ENCODE measurements around the gene DSG1.
"Not testable (repeated sequence)": the region's sequence is repeated elsewhere in the genome, so short reads cannot be mapped to it uniquely, and the experiment has no call there.

DSG1 gene

GRCh38 chr18:31343454-31343853 lies 25.5 kb downstream of the DSG1 start:
- DNase-seq (ENCODE audit: low read depth, low spot score) = no peak

DNA sequence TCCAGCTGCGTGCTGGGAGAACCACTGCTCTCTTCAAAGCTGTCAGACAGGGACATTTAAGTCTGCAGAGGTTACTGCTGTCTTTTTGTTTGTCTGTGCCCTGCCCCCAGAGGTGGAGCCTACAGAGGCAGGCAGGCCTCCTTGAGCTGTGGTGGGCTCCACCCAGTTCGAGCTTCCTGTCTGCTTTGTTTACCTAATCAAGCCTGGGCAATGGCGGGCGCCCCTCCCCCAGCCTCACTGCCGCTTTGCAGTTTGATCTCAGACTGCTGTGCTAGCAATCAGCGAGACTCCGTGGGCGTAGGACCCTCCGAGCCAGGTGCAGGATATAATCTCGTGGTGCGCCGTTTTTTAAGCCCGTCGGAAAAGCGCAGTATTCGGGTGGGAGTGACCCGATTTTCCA lies 35.4 kb downstream of the DSG1 start:
- not testable (repeated sequence) for DNase-seq (ENCODE audit: low read depth, low spot score)

DNA sequence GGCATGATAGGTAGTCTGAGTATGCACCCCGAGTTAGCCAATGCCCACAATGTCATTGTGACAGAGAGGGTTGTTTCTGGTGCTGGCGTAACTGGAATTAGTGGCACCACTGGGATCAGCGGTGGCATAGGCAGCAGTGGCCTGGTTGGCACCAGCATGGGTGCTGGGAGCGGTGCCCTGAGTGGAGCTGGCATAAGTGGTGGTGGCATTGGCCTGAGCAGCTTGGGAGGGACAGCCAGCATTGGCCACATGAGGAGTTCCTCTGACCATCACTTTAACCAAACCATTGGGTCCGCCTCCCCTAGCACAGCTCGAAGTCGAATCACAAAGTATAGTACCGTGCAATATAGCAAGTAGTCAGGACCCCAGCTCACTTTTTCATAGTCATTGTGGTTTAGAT lies 37.0 kb downstream of the DSG1 start:
- no peak for DNase-seq (ENCODE audit: low read depth, low spot score)

- no peak for DNase-seq (ENCODE audit: low read depth, low spot score)
Observed at GRCh38 chr18:31356025-31356424, 38.1 kb downstream of the DSG1 start.

GRCh38 chr18:31364190-31364589 lies 46.2 kb downstream of the DSG1 start:
- no peak for DNase-seq (ENCODE audit: low read depth, low spot score)

- no peak for DNase-seq (ENCODE audit: low read depth, low spot score)
Observed at GRCh38 chr18:31369478-31369877, 51.5 kb downstream of the DSG1 start.

DNA sequence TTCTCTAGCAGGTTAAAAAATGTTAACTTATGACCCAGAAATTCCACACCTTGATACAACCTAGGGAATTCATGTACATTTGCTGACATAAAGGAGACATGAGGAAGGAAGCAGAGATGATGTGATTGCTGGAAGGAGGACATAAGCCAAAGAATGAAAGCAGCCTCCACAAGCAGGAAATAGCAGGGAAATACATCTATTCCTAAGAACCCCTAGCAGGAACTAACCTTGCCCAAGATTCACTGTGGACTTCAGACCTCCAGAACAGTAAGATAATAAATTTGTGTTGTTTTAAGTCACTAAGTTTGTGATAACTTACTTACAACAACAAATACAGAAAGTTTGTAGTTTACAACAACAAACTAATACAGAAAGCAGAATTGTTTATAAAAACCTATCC lies 54.0 kb downstream of the DSG1 start:
- DNase-seq (ENCODE audit: low read depth, low spot score) = no peak

- no peak for DNase-seq (ENCODE audit: low read depth, low spot score)
Observed at GRCh38 chr18:31373641-31374040, 55.7 kb downstream of the DSG1 start.

GRCh38 chr18:31376477-31376876 lies 58.5 kb downstream of the DSG1 start, which contains the start of gene DSG4:
Gene DSG4 (plus strand): TSS chr18:31376777. CDS start chr18:31376912, 135 bp downstream.
- DNase-seq (ENCODE audit: low read depth, low spot score) = no peak

DNA sequence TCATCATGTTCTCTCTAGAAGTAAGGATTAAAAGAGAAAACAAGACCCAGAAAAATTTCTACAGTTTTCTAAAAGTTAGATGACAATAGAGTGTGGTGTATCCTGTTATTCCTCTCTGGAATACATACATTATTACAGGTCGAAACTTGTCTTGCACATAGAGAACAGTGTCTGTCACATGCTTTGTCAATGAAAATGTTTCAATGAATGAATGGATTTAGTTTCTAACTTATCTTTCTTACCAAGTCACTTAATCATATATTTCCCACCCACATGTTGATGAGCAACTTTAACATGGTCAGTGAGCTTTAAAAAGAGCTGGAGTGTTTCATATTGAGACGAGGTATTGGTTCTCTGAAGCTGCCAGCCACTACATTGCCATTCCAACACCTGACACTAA lies 63.0 kb downstream of the DSG1 start:
- no peak for DNase-seq (ENCODE audit: low read depth, low spot score)

DNA sequence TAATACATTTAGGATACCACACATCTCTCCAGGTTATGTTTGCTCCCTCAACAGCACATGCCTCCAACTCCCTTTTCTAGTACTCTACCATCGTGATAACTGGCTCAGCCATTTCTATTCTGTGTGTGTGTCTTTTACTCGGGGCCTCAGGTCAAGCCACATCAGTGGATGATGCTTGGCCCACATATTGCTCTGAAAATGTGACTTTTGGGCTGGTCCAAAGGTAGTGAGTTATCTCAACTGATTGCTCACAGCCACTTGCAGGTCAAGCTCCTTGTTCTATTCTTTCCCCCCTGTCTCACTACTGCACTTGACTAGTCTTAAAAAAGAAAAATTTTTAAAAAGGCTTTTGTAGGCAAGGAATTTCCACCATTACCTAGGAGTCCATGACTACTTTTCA lies 64.1 kb downstream of the DSG1 start:
- DNase-seq (ENCODE audit: low read depth, low spot score) = no peak

DNA sequence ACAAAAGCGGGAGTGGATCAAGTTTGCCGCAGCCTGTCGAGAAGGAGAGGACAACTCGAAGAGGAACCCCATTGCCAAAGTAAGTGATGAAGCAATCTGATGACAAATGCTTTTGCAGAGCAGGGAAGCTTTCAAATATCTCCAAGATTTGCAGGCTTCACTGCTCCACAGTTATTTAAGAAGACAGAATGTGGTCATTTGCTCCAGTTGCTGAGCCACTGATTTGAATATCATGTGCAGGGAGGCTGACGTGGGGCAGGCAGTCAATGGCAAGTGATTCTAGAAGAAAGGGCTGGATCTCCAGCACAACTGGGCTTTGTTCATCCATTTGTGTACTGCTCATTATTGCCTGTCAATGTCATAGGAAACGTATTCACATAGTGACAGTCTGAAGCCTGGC lies 68.8 kb downstream of the DSG1 start:
- no peak for DNase-seq (ENCODE audit: low read depth, low spot score)

GRCh38 chr18:31393286-31393685 lies 75.3 kb downstream of the DSG1 start:
- no peak for DNase-seq (ENCODE audit: low read depth, low spot score)

DNA sequence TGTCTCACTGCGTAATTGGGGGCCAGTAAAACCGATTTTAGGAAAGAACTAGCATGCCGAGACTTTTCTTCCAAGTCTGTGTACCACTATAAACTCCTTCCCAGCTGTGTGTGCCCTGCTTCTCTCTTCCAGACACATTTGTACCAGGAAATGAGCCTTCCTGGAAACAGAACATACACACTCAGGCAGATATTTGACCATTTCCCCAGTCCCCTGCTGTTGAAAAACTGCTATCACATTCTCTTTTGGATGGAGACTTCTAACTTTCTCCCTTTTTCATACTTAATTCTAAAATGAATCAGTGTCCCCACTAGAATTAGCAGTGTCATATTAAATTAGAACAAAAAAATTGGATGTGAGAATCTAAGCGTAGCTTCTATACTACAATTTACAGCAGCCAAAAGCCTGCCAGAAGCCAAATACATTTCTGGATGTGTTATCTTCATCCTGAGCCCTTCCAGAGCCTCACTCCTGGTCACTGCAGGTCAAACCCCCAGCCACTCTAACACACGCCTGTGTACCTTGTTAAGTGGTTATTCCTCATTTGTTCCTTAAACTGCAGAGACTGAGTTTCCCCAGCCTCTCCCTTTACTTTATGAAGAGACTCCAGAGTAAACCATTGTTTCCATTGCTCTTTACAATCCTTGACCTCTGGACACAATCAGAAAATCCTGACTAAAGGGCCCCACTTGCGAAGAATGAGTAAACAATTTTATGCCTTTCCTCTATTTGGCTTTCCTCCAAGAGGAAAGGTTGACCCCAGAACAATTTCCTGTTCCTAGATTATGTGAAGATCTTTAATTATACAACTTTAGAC lies 79.0 kb downstream of the DSG1 start:
- DNase-seq (ENCODE audit: low read depth, low spot score) = no peak

- no peak for DNase-seq (ENCODE audit: low read depth, low spot score)
Observed at GRCh38 chr18:31398191-31398590, 80.2 kb downstream of the DSG1 start.

DNA sequence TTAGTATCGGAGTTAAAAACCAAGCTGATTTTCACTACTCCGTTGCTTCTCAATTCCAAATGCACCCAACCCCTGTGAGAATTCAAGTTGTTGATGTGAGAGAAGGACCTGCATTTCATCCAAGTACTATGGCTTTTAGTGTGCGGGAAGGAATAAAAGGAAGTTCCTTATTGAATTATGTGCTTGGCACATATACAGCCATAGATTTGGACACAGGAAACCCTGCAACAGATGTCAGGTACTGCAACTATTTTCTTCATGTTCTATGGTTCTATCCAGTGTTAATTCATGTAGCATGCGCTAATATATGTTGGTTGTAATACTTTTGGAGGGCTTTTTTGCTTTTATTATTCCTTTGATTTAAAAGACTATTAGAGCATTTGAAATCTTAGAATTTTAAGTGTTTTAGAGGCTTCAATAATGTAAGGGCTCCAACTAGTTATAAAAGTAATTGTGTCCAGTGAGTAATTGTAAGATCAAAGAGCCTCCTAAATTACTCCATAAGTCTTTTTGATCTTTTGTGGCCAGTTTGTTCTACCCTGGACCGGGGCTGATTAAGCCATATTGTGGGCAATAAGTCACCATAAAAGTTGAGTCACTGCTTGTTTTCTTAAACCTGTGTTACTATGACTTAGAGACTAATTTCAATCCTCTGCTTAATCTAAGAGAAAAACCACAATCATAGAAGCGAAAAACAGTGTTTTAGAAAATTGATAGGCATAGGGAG lies 81.5 kb downstream of the DSG1 start:
- DNase-seq (ENCODE audit: low read depth, low spot score) = no peak

- no peak for DNase-seq (ENCODE audit: low read depth, low spot score)
Observed at GRCh38 chr18:31401156-31402025, 83.4 kb downstream of the DSG1 start.

- DNase-seq (ENCODE audit: low read depth, low spot score) = no peak
Observed at GRCh38 chr18:31402026-31402373, 84.0 kb downstream of the DSG1 start.

GRCh38 chr18:31403409-31403808 lies 85.4 kb downstream of the DSG1 start:
- no peak for DNase-seq (ENCODE audit: low read depth, low spot score)
